Liver (tissue), 9 donors: ENCODE data around the gene NCS1. TPM values are rescaled to one million over a fixed set of nuclear protein-coding genes. Genes with fewer than 3 reads are reported as not detected.

Experiments used
- DNase-seq: peaks from one replicate; pipeline ENCODE4 v3.0.0-alpha.2; 2017; ENCODE audit warnings: low spot score
- H3K27ac ChIP-seq, 2 donors: one replicate each; pipeline ENCODE4 v1.7.0; 2013; ENCODE audit warnings: inconsistent platforms in 2 of 2, low read length in 2 of 2, control low read depth in 1 of 2, low read depth in 1 of 2, mild to moderate bottlenecking in 1 of 2
- H3K27me3 ChIP-seq, 4 donors: one replicate each; pipeline versions ENCODE4 v1.6.1 to v1.7.0; 2013; ENCODE audit warnings: low read length in 3 of 4, inconsistent platforms in 1 of 4, mild to moderate bottlenecking in 1 of 4, moderate library complexity in 1 of 4; ENCODE audit not compliant: control insufficient read depth in 4 of 4, insufficient read depth in 4 of 4
- H3K36me3 ChIP-seq, 4 donors: one replicate each; pipeline versions ENCODE4 v1.6.1 to v1.7.0; 2013; ENCODE audit warnings: low read length in 3 of 4, mild to moderate bottlenecking in 3 of 4, low read depth in 1 of 4, moderate library complexity in 1 of 4; ENCODE audit not compliant: control insufficient read depth in 4 of 4, insufficient read depth in 3 of 4
- H3K4me1 ChIP-seq, 4 donors: one replicate each; pipeline versions ENCODE4 v1.6.1 to v1.7.0; 2013; ENCODE audit warnings: low read length in 3 of 4, mild to moderate bottlenecking in 3 of 4, moderate library complexity in 1 of 4; ENCODE audit not compliant: control insufficient read depth in 4 of 4, insufficient read depth in 4 of 4
- H3K4me3 ChIP-seq, 3 donors: one replicate each; pipeline versions ENCODE4 v1.6.1 to v1.7.0; 2013; ENCODE audit warnings: low read length in 3 of 3, control low read depth in 1 of 3, low read depth in 1 of 3, mild to moderate bottlenecking in 1 of 3
- H3K9ac ChIP-seq, 2 donors: one replicate each; pipeline ENCODE4 v1.7.0; 2013; ENCODE audit warnings: low read length in 2 of 2, mild to moderate bottlenecking in 2 of 2, moderate library complexity in 2 of 2, control low read depth in 1 of 2, low read depth in 1 of 2
- H3K9me3 ChIP-seq, 4 donors: one replicate each; pipeline versions ENCODE4 v1.6.1 to v1.7.0; 2013; ENCODE audit warnings: low read length in 3 of 4; ENCODE audit not compliant: control insufficient read depth in 4 of 4
- ATF3 ChIP-seq: IDR thresholded peaks from 2 replicates; pipeline ENCODE4 v1.6.1; 2016; ENCODE audit warnings: antibody characterized with exemption
- CTCF ChIP-seq: fragments of 150-350 bp; IDR thresholded peaks from 2 replicates; pipeline ENCODE4 v1.5.1; 2017; ENCODE audit warnings: improper control_type of control experiment, low read depth, low read length; ENCODE audit not compliant: missing input control
- EGR1 ChIP-seq, 2 donors: IDR thresholded peaks; 2 replicates each; pipeline ENCODE4 v1.6.1; 2016 to 2018; ENCODE audit warnings: antibody characterized with exemption in 2 of 2, low read depth in 2 of 2
- FOXA1 ChIP-seq: IDR thresholded peaks from 2 replicates; pipeline ENCODE4 v1.6.1; 2016; ENCODE audit warnings: antibody characterized with exemption
- FOXA2 ChIP-seq: IDR thresholded peaks from 2 replicates; pipeline ENCODE4 v1.6.1; 2016; ENCODE audit warnings: antibody characterized with exemption
- GABPA ChIP-seq, 2 donors: IDR thresholded peaks in 1 of 2; conservative IDR thresholded peaks in 1 of 2; 2 replicates each; pipeline ENCODE4 v1.6.1; 2016; ENCODE audit warnings: antibody characterized with exemption in 2 of 2, mild to moderate bottlenecking in 1 of 2, moderate library complexity in 1 of 2
- HNF4A ChIP-seq, 2 donors: conservative IDR thresholded peaks; 2 replicates each; pipeline ENCODE4 v1.6.1; 2016; ENCODE audit warnings: antibody characterized with exemption in 2 of 2, mild to moderate bottlenecking in 2 of 2
- HNF4G ChIP-seq: IDR thresholded peaks from 2 replicates; pipeline ENCODE4 v1.6.1; 2016; ENCODE audit warnings: antibody characterized with exemption
- JUND ChIP-seq, 2 donors: IDR thresholded peaks; 2 replicates each; pipeline ENCODE4 v1.6.1; 2016; ENCODE audit warnings: antibody characterized with exemption in 2 of 2
- MAX ChIP-seq: IDR thresholded peaks from 2 replicates; pipeline ENCODE4 v1.6.1; 2016; ENCODE audit warnings: antibody characterized with exemption
- NR2F2 ChIP-seq: IDR thresholded peaks from 2 replicates; pipeline ENCODE4 v1.6.1; 2016; ENCODE audit warnings: antibody characterized with exemption
- RAD21 ChIP-seq, 2 donors: IDR thresholded peaks; 2 replicates each; pipeline ENCODE4 v1.6.1; 2016; ENCODE audit warnings: antibody characterized with exemption in 2 of 2, mild to moderate bottlenecking in 2 of 2
- REST ChIP-seq: IDR thresholded peaks from 2 replicates; pipeline ENCODE4 v1.6.1; 2016; ENCODE audit warnings: antibody characterized with exemption, mild to moderate bottlenecking
- RXRA ChIP-seq, 2 donors: IDR thresholded peaks; 2 replicates each; pipeline ENCODE4 v1.6.1; 2017 to 2018; ENCODE audit warnings: antibody characterized with exemption in 2 of 2, mild to moderate bottlenecking in 1 of 2
- SP1 ChIP-seq: IDR thresholded peaks from 2 replicates; pipeline ENCODE4 v1.6.1; 2018; ENCODE audit warnings: antibody characterized with exemption, mild to moderate bottlenecking
- TAF1 ChIP-seq: conservative IDR thresholded peaks from 2 replicates; pipeline ENCODE4 v1.6.1; 2016; ENCODE audit warnings: antibody characterized with exemption, mild to moderate bottlenecking
- YY1 ChIP-seq: IDR thresholded peaks from 2 replicates; pipeline ENCODE4 v1.6.1; 2016; ENCODE audit warnings: antibody characterized with exemption, mild to moderate bottlenecking
- ZBTB33 ChIP-seq: IDR thresholded peaks from 2 replicates; pipeline ENCODE4 v1.6.1; 2016; ENCODE audit warnings: antibody characterized with exemption
- WGBS: extraction: QIAGEN DNeasy Blood & Tissue Kit; methylation state at CpG from one replicate; pipeline ENCODE4 v1.1.7; 2013; 5-methylcytosine and 5-hydroxymethylcytosine counted together
- polyA plus RNA-seq, 2 donors: library from polyadenylated mRNA; stranded (reverse) in 1 of 2; unstranded in 1 of 2; fragments of 200-250 nt in 1 of 2; fragments of >200 nt in 1 of 2; fragmentation: Nextera tagmentation in 1 of 2; extraction: Ambion mirVana in 1 of 2; gene quantifications; one replicate each; pipeline versions ENCODE4 v1.2.1 to v1.2.3, GENCODE V29; 2013 to 2015
- total RNA-seq, 2 donors: library from RNA; depleted of rRNA; stranded (reverse); fragments of >200 nt; gene quantifications; one replicate each; pipeline ENCODE4 v1.2.3, GENCODE V29; 2014
- donor health status: healthy.
- donor health status: healthy.
- donor health status: healthy.
- donor health status: healthy.
- donor health status: healthy.

The NCS1 gene
- total and polyA plus RNA-seq, 4 donors, result 0.35 to 2.5 (median 1.2) TPM

GRCh38 chr9:130204341-130204740, 32.1 kb downstream of the NCS1 start (continued):
- no peak for TF ChIP-seq CTCF
- no peak for TF ChIP-seq JUND (IDR thresholded peaks at IDR 0.05)
- no peak for TF ChIP-seq FOXA2
- TF ChIP-seq SP1, result no peak
- TF ChIP-seq EGR1 (IDR thresholded peaks at IDR 0.05; ENCODE audit: low read depth in 2 of 2), result no peak
- no peak for TF ChIP-seq FOXA1
- no peak for TF ChIP-seq YY1

- Histone ChIP-seq H3K4me1 (peaks cover 0 to 3% (median 0%) of the 10 kb centered on the region in 4 donors), H3K36me3 (no peaks in the 10 kb centered on the region), H3K9ac (no peak overlapping the region), H3K9me3 (no peaks in the 10 kb centered on the region), H3K27ac (no peak overlapping the region), H3K4me3 (no peak overlapping the region), H3K27me3 (no peaks in the 10 kb centered on the region)
- TF ChIP-seq ZBTB33 (no peak), HNF4G (no peak), REST (no peak), HNF4A (conservative IDR thresholded peaks at IDR 0.05) (no peak), MAX (no peak), RAD21 (IDR thresholded peaks at IDR 0.05) (no peak), YY1 (no peak), FOXA1 (no peak), NR2F2 (no peak), RXRA (IDR thresholded peaks at IDR 0.05) (no peak), JUND (IDR thresholded peaks at IDR 0.05) (no peak), FOXA2 (no peak), CTCF (no peak), ATF3 (no peak), TAF1 (no peak), EGR1 (IDR thresholded peaks at IDR 0.05; ENCODE audit: low read depth in 2 of 2) (no peak), SP1 (no peak), GABPA (IDR thresholded peaks at IDR 0.05 in 1 of 2, conservative IDR thresholded peaks at IDR 0.05 in 1 of 2) (no peak)
- 89% methylated on average over 12 of the region's 12 CpGs for WGBS
- DNase-seq, result no peak
Observed at GRCh38 chr9:130204959-130205358, 32.8 kb downstream of the NCS1 start.
